Upper lobe of right lung (tissue), 1 donor: Measurements from ENCODE around the gene KCNIP1. TPM values are rescaled to one million over a fixed set of nuclear protein-coding genes. Genes with fewer than 3 reads are reported as not detected.
A peak's percentile ranks its signal among the peaks of the same experiment; 100 is the strongest.

Source experiments
- ATAC-seq: fragments of 200-7000 bp; cut with Tn5 transposase; one replicate; pipeline ENCODE4 v1.9.1; 2020; ENCODE audit warnings: mild to moderate bottlenecking, moderate library complexity
- DNase-seq: peaks from one replicate; pipeline ENCODE4 v3.0.0-alpha.2; 2020
- H3K27ac ChIP-seq: fragments of 200-600 bp; one replicate; pipeline ENCODE4 v1.8.0; 2022
- H3K27me3 ChIP-seq: fragments of 200-600 bp; one replicate; pipeline ENCODE4 v1.8.0; 2022; ENCODE audit warnings: mild to moderate bottlenecking
- H3K36me3 ChIP-seq: fragments of 200-600 bp; one replicate; pipeline ENCODE4 v1.8.0; 2022
- H3K4me1 ChIP-seq: fragments of 200-600 bp; one replicate; pipeline ENCODE4 v1.8.0; 2022
- H3K4me3 ChIP-seq: fragments of 200-600 bp; one replicate; pipeline ENCODE4 v1.8.0; 2022; ENCODE audit warnings: mild to moderate bottlenecking
- H3K9me3 ChIP-seq: fragments of 200-600 bp; one replicate; pipeline ENCODE4 v1.8.0; 2022
- CTCF ChIP-seq: fragments of 200-600 bp; IDR thresholded peaks from one replicate; pipeline ENCODE4 v1.8.0; 2022; ENCODE audit warnings: antibody characterized with exemption
- intact Hi-C: fragments of 100-400 bp; cut with DNase I; formaldehyde crosslinking; loops from one replicate; pipeline ENCODE4 v1.11.0; 2022
- total RNA-seq: library from RNA; stranded (reverse); fragmentation: NEBNext Ultra II Directional; extraction: Animal tissue kit (Norgen Biotek cat#: 25700); gene quantifications from one replicate; pipeline ENCODE4 v1.2.1, GENCODE V29; 2021
- donor health status: DM: no; HTN: yes; CAD: no; lungs with severe emphysema.

The KCNIP1 gene
- total RNA-seq, 1 donor from 2014 or later, result 2.7 TPM

- Histone ChIP-seq H3K27ac (no peak overlapping the region), H3K4me3 (no peak overlapping the region), H3K36me3 (no peaks in the 10 kb centered on the region), H3K9me3 (no peaks in the 10 kb centered on the region), H3K27me3 (no peaks in the 10 kb centered on the region), H3K4me1 (peaks cover 3% of the 10 kb centered on the region)
- intact Hi-C loops, result no loop called here
- DNase-seq (no peak), ATAC-seq (no peak)
- TF ChIP-seq CTCF, result no peak
Measured at GRCh38 chr5:170617533-170618490, 114.0 kb downstream of the KCNIP1 start.

GRCh38 chr5:170619869-170620268 lies 116.0 kb downstream of the KCNIP1 start:
- H3K4me1 ChIP-seq, result no peaks in the 10 kb centered on the region
- H3K9me3 ChIP-seq, result no peaks in the 10 kb centered on the region
- no peak for ATAC-seq
- intact Hi-C loops, result no loop called here
- no peaks in the 10 kb centered on the region for H3K27me3 ChIP-seq
- no peak overlapping the region for H3K27ac ChIP-seq
- no peak for TF ChIP-seq CTCF
- H3K36me3 ChIP-seq, result no peaks in the 10 kb centered on the region
- H3K4me3 ChIP-seq, result no peak overlapping the region
- DNase-seq, result no peak

GRCh38 chr5:170622933-170623332 lies 119.1 kb downstream of the KCNIP1 start:
- Histone ChIP-seq H3K4me3 (no peak overlapping the region), H3K27ac (no peak overlapping the region), H3K27me3 (no peaks in the 10 kb centered on the region), H3K36me3 (no peaks in the 10 kb centered on the region), H3K9me3 (no peaks in the 10 kb centered on the region), H3K4me1 (no peaks in the 10 kb centered on the region)
- DNase-seq (peak; percentile 48), ATAC-seq (no peak)
- intact Hi-C loops, result no loop called here
- no peak for TF ChIP-seq CTCF

- H3K4me3 ChIP-seq, result no peak overlapping the region
- ATAC-seq (peak; percentile 65), DNase-seq (peak; percentile 69)
- no peaks in the 10 kb centered on the region for H3K4me1 ChIP-seq
- intact Hi-C loops, result no loop called here
- H3K27ac ChIP-seq, result no peak overlapping the region
- no peaks in the 10 kb centered on the region for H3K27me3 ChIP-seq
- TF ChIP-seq CTCF, result peak; percentile 58
- no peaks in the 10 kb centered on the region for H3K36me3 ChIP-seq
- H3K9me3 ChIP-seq, result no peaks in the 10 kb centered on the region
Measured at GRCh38 chr5:170623576-170624181, 119.9 kb downstream of the KCNIP1 start.

- H3K4me3 ChIP-seq, result no peak overlapping the region
- TF ChIP-seq CTCF, result no peak
- intact Hi-C loops, result no loop called here
- no peaks in the 10 kb centered on the region for H3K4me1 ChIP-seq
- no peaks in the 10 kb centered on the region for H3K27me3 ChIP-seq
- peak; percentile 28 for DNase-seq
- H3K27ac ChIP-seq, result no peak overlapping the region
- H3K36me3 ChIP-seq, result no peaks in the 10 kb centered on the region
- no peaks in the 10 kb centered on the region for H3K9me3 ChIP-seq
- no peak for ATAC-seq
Measured at GRCh38 chr5:170625221-170626165, 121.7 kb downstream of the KCNIP1 start.
